CD4-positive, alpha-beta T cell treated with Interferon alpha-2 for 1 hour (primary cell): ENCODE measurements around the gene DNAJC7.
"Not testable (repeated sequence)": the region's sequence is repeated elsewhere in the genome, so short reads cannot be mapped to it uniquely, and the experiment has no call there.

ENCODE experiments used
- DNase-seq, 2 donors: peaks; one replicate each; pipeline ENCODE4 v3.0.0-alpha.2; 2020 to 2022

Gene DNAJC7

DNA sequence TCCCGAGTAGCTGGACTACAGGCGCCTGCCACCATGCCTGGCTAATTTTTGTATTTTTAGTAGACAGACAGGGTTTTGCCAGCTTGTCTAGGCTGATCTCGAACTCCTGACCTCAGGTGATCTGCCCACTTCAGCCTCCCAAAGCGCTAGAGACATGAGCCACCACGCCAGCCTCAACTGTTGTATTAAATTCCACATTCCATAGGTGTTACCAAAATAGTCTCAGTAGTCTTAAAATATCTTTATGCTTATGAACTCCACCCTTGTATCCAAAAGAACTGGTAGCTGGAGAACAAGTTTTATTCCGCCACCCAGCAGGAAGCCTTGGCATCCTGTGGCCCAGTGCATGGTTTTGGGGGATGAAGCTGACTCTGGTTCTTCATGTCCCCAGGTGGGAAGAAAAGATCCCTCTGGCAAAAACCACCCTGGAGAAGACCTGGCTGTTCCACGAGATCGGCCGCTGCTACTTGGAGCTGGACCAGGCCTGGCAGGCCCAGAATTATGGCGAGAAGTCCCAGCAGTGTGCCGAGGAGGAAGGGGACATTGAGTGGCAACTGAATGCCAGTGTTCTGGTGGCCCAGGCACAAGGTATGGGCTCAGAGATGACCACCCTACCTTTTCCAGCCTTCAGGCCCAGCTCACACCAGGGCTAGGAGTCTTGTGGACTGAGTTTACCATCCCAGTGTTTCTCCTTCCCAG, 68.3 kb downstream of the DNAJC7 start:
- no peak for DNase-seq

DNA sequence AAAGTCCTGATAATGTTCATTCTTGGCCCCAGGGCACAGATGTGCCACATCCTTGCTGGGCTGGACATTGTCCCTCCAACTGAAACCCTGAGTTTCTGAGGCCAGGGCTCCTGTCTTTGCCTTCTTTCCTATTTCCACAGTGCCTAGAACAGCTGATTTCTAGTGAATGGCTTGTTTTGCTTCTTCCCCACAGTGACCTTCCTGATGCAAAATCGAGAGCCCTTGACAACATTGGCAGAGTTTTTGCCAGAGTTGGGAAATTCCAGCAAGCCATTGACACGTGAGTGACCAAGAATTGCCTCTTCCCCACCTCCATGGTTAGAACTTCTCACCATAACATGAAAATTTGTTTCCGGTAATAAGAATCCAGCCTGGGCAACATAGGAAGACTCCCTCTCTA, 72.3 kb downstream of the DNAJC7 start:
- DNase-seq, result no peak

DNA sequence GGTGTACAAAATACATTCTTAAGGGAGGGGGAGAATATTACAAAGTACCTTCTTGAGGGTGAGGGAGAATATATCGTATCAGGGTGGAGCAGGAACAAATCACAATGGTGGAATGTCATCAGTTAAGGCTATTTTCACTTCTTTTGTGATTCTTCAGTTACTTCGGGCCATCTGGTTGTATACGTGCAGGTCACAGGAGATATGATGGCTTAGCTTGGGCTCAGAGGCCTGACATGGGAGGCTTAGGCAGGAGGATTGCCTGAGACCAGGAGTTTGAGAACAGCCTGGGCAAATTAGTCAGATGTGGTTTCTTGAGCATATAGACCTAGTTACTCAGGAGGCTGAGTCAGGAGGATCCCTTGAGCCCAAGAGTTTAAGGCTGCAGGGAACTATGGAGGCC, 73.7 kb downstream of the DNAJC7 start:
- no peak for DNase-seq

DNA sequence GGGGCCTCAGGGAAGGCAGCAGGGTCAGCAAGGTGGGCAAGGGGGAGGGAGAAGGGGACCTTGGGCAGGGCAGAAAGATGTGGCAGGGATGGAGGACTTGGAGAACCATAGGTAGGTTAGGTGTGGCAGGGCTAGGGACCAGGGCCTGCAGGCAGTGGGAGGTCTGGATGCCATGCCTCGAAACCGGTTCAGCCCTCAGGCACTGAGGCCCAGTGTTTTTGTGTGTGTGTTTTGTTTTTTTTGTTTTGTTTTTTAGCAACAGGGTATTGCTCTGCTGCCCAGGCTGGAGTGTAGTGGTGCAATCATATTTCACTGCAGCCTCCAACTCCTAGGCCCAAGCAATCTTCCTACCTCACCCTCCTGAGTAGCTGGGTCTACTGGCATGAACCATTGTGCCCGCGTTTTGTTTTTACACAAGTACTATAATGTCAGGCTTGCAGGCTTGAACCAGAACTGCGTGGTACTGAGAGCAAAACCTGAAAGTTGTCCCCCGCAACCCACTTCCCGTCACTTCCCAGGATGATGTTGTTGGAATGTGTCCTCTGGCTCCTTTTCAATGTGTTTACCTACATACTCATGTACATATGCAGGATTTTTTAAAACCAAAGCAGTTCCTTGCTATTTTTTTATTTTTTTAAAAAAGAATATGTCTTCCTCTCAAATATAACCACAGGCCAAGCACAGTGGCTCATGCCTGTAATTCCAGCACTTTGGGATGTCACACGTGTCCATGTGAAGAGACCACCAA, 74.4 kb downstream of the DNAJC7 start:
- DNase-seq, result no peak

DNA sequence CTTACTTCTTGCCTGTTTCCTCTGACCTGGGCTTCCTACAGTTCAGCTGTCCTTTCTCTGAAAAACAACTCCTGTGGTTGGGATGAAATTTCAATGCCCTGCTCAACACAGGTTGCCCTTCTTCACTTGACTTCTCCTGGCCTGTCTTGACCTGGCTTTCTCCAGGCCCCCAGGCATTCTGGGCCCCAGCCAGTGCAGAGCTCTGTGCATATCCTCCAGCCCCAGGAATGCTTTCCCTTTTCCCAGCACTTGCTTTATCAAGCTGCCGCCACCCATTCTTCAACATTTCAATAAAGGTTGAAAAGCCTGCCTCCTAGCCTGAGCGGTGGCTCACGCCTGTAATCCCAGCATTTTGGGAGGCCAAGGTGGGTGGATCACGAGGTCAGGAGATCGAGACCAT, 76.1 kb downstream of the DNAJC7 start:
- no peak for DNase-seq

DNA sequence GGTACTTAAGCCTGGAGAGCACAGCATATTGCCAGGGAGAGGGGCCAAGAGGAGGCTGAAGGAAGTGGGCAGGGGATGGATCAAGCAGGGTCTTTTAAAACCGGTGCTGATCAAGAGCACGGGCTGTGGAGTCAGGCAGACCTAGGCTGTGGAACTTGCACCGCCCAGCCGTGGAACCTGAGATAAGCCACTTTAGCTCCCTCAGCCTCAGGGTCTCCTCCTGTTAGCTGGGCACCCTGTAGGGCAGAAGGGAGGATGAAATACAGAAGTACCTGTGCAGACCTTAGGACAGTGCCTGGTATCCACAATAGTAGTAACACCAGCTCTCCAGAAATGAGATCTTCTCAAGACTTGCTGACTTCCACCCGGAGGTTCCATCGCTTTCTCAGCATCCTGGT, 77.5 kb downstream of the DNAJC7 start:
- no peak for DNase-seq

DNA sequence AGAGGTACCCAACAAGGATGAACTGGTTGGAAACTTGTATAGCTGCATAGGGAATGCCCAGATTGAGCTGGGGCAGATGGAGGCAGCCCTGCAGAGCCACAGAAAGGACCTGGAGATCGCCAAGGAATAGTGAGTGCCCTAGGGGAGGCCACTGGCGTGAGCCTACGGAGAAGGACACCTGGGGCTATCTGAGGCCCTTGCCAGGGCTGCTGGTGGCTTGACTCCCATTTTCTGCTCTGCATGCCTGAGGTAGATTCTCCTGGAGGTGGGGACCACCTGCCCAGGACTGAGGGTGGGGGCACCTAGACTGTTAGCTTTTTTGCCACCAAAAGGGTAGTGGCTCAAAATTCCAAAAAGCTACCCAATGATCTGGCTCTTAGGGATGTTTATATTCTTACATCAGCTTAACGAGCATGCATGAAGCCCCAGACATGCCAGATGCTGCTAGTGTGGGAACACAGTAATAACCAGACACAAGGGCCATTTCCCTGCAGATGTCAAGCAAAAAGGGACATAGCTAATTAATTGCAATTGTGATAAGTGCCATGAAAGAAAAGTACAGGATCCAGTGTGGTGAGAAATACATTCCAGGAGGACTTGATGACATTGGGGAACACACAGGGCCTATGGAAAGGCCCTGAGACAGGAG, 78.1 kb downstream of the DNAJC7 start:
- DNase-seq, result no peak

- DNase-seq, result no peak
Observed at GRCh38 chr17:41937970-41938954, 79.0 kb downstream of the DNAJC7 start.

GRCh38 chr17:41935641-41936040, 81.6 kb downstream of the DNAJC7 start:
- no peak for DNase-seq

DNA sequence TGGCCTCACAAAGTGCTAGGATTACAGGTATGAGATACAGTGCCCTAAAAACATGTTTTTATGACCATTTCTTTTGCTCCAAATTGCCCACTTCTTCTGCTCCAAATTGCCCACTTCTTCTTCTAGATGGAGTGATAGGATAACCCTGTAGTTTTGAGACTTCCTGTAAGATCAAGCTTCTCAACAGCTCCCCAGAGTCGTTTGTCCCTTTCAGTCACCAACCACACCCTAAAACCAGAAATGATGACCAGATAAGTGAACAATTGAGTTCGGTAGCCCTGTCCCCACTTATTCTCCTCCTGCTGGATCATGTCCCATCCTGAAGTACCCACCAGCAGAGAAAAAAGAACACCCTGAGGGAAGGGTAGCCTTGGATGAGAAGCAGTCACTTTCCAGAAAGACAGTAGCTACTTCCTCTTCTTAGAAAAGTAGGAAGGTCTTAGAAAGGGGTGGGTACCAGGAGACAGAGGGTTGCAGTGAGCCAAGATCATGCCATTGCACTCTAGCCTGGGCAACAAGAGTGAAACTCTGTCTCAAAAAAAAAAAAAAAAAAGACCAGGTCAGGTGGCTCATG, 84.3 kb downstream of the DNAJC7 start:
- DNase-seq, result peak in 1 of 2 donors; percentile 11

- DNase-seq, result not testable (repeated sequence)
Observed at GRCh38 chr17:41931715-41932114, 85.5 kb downstream of the DNAJC7 start.

GRCh38 chr17:41930833-41931156, 86.4 kb downstream of the DNAJC7 start:
- DNase-seq, result not testable (repeated sequence)

- peak; percentile 96 for DNase-seq
Observed at GRCh38 chr17:41930009-41930832, 87.0 kb downstream of the DNAJC7 start, which contains the start of gene ODAD4. TSS of gene ODAD4 (plus strand) at chr17:41930617. CDS start at chr17:41930724, 107 bp downstream.

DNA sequence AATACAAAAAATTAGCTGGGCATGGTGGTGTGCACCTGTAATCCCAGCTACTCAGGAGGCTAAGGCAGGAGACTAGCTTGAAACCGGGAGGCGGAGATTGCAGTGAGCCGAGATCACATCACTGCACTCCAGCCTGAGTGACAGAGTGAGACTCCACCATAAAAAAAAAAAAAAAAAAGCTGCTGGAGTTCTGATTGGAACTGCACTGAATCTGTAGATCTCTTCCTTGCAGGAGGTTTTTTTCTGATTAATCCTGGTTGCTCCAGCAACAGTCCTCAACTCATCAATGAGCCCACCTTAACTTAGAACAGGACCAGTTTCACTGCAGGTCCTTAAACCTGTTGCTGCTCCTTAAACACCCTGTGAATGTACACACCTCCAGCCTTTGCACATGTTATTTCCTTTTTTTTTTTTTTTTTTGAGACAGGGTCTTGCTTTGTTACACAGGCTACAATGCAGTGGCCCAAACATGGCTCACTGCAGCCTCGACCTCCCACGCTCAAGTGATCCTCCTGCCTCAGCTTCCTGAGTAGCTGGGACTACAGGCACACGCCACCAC, 88.5 kb downstream of the DNAJC7 start:
- no peak for DNase-seq
